ENCODE measurements around the gene CCDC74B. TPM values are rescaled to one million over a fixed set of nuclear protein-coding genes. Genes with fewer than 3 reads are reported as not detected.

Gene CCDC74B
- 4.4 to 8.4 TPM (median 6.9 TPM) in 5 replicates for total RNA-seq (2022; extraction: Qiagen RNA extraction)

GRCh38 chr2:130145006-130145414 lies at the start of gene CCDC74B:
Gene CCDC74B (minus strand): TSS chr2:130145112. CDS start chr2:130144996, 116 bp downstream.

GRCh38 chr2:130181880-130182682 lies 37.2 kb upstream of the CCDC74B start, which contains the start of gene MZT2B:
Gene MZT2B (plus strand): TSS chr2:130182262. CDS start chr2:130182283, 21 bp downstream.

DNA sequence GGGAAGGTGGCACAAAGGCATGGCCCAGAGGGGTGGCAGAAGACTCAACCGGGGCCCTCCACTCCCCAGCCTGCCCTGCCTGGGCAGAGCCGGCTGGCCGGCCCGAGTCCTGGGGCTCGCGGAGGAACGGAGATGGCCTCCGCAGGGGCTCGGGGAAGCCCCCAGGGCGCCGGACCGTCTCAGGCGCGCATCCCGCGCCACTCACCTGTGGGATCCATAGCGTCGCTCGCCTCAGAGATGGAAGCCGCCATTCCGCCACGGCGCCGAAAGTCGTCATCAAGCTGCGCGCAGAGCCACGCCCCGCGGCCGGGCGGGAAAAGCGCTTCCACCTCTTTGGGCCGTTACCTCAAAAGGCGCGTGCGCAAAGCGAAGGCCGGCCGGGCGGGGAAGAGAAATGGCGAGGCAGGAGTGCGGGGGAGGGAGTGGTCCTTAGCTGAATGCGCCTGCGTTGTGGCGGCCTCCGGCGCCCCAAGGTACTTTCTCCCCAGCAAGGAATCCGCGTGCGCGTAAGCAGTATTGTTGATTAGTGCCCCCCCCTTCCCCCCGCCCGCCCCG lies 36.5 kb upstream of the CCDC74B start, which contains the start of gene SMPD4:
Gene SMPD4, minus strand, starts transcription at position 278 of the 555 bp plus-strand sequence. CDS start 5,010 bp downstream, outside the sequence.

DNA sequence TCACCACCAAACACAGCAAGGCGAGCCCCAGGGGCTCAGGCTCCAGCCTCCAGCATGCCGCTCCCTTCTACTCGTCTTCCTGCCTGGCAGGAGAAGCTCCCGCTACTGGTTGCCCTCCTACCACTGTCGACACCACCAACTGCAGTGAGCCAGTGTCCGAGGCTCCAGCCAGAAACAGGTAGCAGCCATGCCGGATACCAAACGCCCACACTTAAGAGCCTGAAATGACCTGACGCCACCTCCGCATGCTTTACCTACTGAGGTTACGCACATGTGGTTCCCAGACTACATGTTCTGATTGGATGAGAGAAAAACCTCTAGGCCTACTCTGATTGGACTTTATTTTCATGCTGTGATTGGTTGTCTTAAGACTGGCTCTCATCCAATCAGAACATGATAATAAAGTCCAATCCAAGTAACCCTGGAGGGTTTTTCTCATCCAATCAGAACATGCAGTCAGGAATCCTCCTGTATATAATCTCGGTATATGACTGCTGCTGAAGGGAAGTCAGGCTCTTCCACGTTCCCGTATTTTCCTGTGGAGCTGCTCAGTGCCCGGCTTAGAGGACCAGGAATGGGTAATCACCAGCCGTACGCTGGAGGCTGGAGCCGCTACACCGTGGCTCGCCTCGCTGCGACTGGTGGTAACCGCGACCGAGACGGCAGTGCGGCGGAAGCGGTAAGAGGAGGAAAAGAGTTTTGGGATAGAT lies 15.6 kb downstream of the CCDC74B start, which contains the start of gene POTEF:
Gene POTEF, minus strand, starts transcription at position 103 of the 710 bp plus-strand sequence. CDS start 8,707 bp downstream, outside the sequence.

Other genes starting within 250 kb of the CCDC74B start
- not detected in 5 replicates for gene RAB6C, start 165.4 kb downstream of the CCDC74B start, total RNA-seq (2022; extraction: Qiagen RNA extraction)
- gene POTEF, start 15.9 kb downstream of the CCDC74B start, total RNA-seq (2022; extraction: Qiagen RNA extraction): not detected in 5 replicates
- gene SMPD4, start 36.5 kb upstream of the CCDC74B start, total RNA-seq (2022; extraction: Qiagen RNA extraction): 61.6 to 81.4 TPM (median 75.4 TPM) in 5 replicates
- 245 to 460 TPM (median 438 TPM) in 5 replicates for gene MZT2B, start 37.1 kb upstream of the CCDC74B start, total RNA-seq (2022; extraction: Qiagen RNA extraction)
- 0.13 to 0.29 TPM (median 0.16 TPM) in 4 of 5 replicates, not detected in the other for gene TUBA3E, start 53.3 kb upstream of the CCDC74B start, total RNA-seq (2022; extraction: Qiagen RNA extraction)
- gene IMP4, start 197.8 kb upstream of the CCDC74B start, total RNA-seq (2022; extraction: Qiagen RNA extraction): 141 to 179 TPM (median 167 TPM) in 5 replicates
- gene PTPN18, start 210.9 kb upstream of the CCDC74B start, total RNA-seq (2022; extraction: Qiagen RNA extraction): 25.8 to 31.0 TPM (median 28.8 TPM) in 5 replicates

Measured in A549 treated with CORT108297 at 1 μM for 4 hours (cell line).